Central memory CD8-positive, alpha-beta T cell (primary cell): ENCODE measurements around the gene ARHGAP10.

Experiments used
- ATAC-seq: fragments of 150-1000 bp; cut with Tn5 transposase; replicated peaks from 2 replicates; pipeline ENCODE4 v1.10.0; 2022; ENCODE audit warnings: mild to moderate bottlenecking, moderate FRiP score, moderate number of reproducible peaks; ENCODE audit not compliant: poor library complexity, severe bottlenecking; ENCODE audit errors: extremely low read depth
- DNase-seq, 2 donors: peaks; one replicate each; pipeline ENCODE4 v3.0.0; 2021; ENCODE audit warnings: low spot score in 2 of 2
- H3K27ac Mint-ChIP-seq: one replicate; pipeline ENCODE4 v1.8.0; 2022; ENCODE audit warnings: low read depth, mild to moderate bottlenecking, moderate library complexity, mixed read lengths
- H3K27me3 Mint-ChIP-seq: one replicate; pipeline ENCODE4 v1.8.0; 2022; ENCODE audit warnings: mixed read lengths
- H3K36me3 Mint-ChIP-seq: one replicate; pipeline ENCODE4 v1.8.0; 2022; ENCODE audit warnings: mild to moderate bottlenecking, moderate library complexity, mixed read lengths; ENCODE audit not compliant: insufficient read depth
- H3K4me1 Mint-ChIP-seq: one replicate; pipeline ENCODE4 v1.8.0; 2022; ENCODE audit warnings: mixed read lengths
- H3K4me3 Mint-ChIP-seq: one replicate; pipeline ENCODE4 v1.8.0; 2022; ENCODE audit warnings: mild to moderate bottlenecking, moderate library complexity, mixed read lengths
- H3K9me3 Mint-ChIP-seq: one replicate; pipeline ENCODE4 v1.8.0; 2022; ENCODE audit warnings: mixed read lengths

ARHGAP10 gene

GRCh38 chr4:148097801-148098200 lies 365.9 kb downstream of the ARHGAP10 start:
- Mint-ChIP-seq H3K9me3 (no peaks in the 10 kb centered on the region), H3K4me1 (peaks cover 10% of the 10 kb centered on the region), H3K27ac (no peak overlapping the region), H3K4me3 (no peak overlapping the region), H3K36me3 (peaks cover 4% of the 10 kb centered on the region), H3K27me3 (no peaks in the 10 kb centered on the region)
- DNase-seq (no peak), ATAC-seq (no peak)

- ATAC-seq, result no peak
- H3K4me3 Mint-ChIP-seq, result no peak overlapping the region
- H3K27ac Mint-ChIP-seq, result no peak overlapping the region
- no peaks in the 10 kb centered on the region for H3K9me3 Mint-ChIP-seq
- no peaks in the 10 kb centered on the region for H3K27me3 Mint-ChIP-seq
- DNase-seq, result no peak
- H3K4me1 Mint-ChIP-seq, result peaks cover 21% of the 10 kb centered on the region
- peaks cover 2% of the 10 kb centered on the region for H3K36me3 Mint-ChIP-seq
Measured at GRCh38 chr4:148101235-148101634, 369.3 kb downstream of the ARHGAP10 start.

- ATAC-seq, result no peak
- Mint-ChIP-seq H3K4me1 (peaks cover 21% of the 10 kb centered on the region), H3K4me3 (no peak overlapping the region), H3K27ac (peak overlapping the region; percentile 27), H3K36me3 (peaks cover 2% of the 10 kb centered on the region), H3K9me3 (no peaks in the 10 kb centered on the region), H3K27me3 (no peaks in the 10 kb centered on the region)
- no peak for DNase-seq
Measured at GRCh38 chr4:148101790-148102189, 369.9 kb downstream of the ARHGAP10 start.

GRCh38 chr4:148103597-148104355 lies 371.9 kb downstream of the ARHGAP10 start:
- no peak overlapping the region for H3K27ac Mint-ChIP-seq
- peaks cover 27% of the 10 kb centered on the region for H3K4me1 Mint-ChIP-seq
- DNase-seq (no peak), ATAC-seq (no peak)
- peaks cover 2% of the 10 kb centered on the region for H3K36me3 Mint-ChIP-seq
- H3K4me3 Mint-ChIP-seq, result no peak overlapping the region
- H3K27me3 Mint-ChIP-seq, result no peaks in the 10 kb centered on the region
- no peaks in the 10 kb centered on the region for H3K9me3 Mint-ChIP-seq

DNA sequence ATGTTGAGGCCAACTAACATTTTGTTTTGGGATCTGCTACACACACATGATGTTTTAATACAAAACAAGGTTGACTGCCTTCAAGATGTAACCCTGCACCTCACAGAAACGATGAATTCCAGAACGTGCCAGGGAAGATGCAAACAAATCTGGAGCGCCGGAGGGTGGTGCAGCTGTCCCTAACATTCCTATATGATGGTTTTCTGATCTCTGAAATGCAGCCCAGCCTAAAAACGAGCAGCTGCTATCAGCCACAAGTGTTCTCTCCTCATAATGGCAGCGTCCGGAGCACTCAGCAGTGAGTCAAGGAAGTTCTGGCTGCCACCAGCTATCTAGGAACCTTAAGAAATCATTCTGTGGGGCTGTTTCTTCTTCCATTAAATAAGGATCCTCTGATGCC lies 376.9 kb downstream of the ARHGAP10 start:
- no peak for ATAC-seq

DNA sequence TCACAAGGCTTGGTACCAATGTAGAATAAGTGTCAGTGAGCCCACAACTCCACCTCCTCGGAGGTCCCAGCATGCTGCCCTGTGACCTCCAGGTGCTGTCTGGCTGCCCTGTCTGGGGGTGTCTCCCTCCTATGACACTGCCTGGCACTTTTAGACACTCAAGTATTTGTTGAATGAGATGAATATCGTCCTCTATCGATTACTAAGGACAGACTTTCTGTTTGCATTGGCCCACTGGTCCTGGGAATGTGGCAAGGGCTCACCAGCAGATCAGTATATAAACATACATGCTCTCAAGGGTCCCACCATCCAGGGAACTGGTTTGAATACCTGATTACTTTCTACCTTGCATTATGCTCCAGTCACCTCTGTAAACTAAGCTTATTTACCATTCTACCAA lies 377.3 kb downstream of the ARHGAP10 start:
- Mint-ChIP-seq H3K4me1 (peaks cover 13% of the 10 kb centered on the region), H3K27ac (no peak overlapping the region)

More for the DNA sequence above, 376.9 kb downstream of the ARHGAP10 start:
- Mint-ChIP-seq H3K9me3 (no peaks in the 10 kb centered on the region), H3K4me1 (peaks cover 13% of the 10 kb centered on the region), H3K27ac (no peak overlapping the region), H3K27me3 (no peaks in the 10 kb centered on the region), H3K4me3 (no peak overlapping the region), H3K36me3 (peaks cover 8% of the 10 kb centered on the region)
- no peak for DNase-seq

DNA sequence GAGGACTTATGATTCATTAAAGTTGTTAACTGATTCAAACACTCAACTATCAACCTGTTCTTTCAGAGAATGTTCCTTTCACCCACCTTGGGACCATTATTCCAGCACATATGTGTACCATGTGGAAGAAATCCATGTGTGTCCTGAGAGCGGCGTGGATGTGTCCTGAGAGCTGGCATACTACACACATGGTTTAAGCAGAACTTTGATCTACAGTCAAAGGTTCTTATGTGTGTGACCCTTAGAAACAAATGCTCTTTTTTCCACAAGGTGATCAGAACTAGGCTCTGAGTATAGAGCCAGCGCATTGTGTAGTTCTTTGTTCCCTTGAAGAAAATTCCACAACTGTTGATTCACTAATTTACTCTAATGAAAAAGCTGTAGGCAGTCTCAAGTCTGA lies 378.3 kb downstream of the ARHGAP10 start:
- Mint-ChIP-seq H3K27ac (no peak overlapping the region), H3K4me3 (no peak overlapping the region), H3K27me3 (no peaks in the 10 kb centered on the region), H3K4me1 (peaks cover 13% of the 10 kb centered on the region), H3K9me3 (no peaks in the 10 kb centered on the region), H3K36me3 (peaks cover 8% of the 10 kb centered on the region)
- DNase-seq (no peak), ATAC-seq (no peak)

More for the DNA sequence above, 377.3 kb downstream of the ARHGAP10 start:
- Mint-ChIP-seq H3K27me3 (no peaks in the 10 kb centered on the region), H3K4me3 (no peak overlapping the region), H3K9me3 (no peaks in the 10 kb centered on the region), H3K36me3 (peaks cover 8% of the 10 kb centered on the region)
- DNase-seq, result no peak
- no peak for ATAC-seq

GRCh38 chr4:148112231-148112982 lies 380.5 kb downstream of the ARHGAP10 start:
- H3K27ac Mint-ChIP-seq, result no peak overlapping the region
- H3K27me3 Mint-ChIP-seq, result no peaks in the 10 kb centered on the region
- DNase-seq (no peak), ATAC-seq (no peak)
- peaks cover 10% of the 10 kb centered on the region for H3K4me1 Mint-ChIP-seq
- no peak overlapping the region for H3K4me3 Mint-ChIP-seq
- peaks cover 8% of the 10 kb centered on the region for H3K36me3 Mint-ChIP-seq
- H3K9me3 Mint-ChIP-seq, result no peaks in the 10 kb centered on the region

GRCh38 chr4:148114436-148114835 lies 382.5 kb downstream of the ARHGAP10 start:
- Mint-ChIP-seq H3K27me3 (no peaks in the 10 kb centered on the region), H3K9me3 (no peaks in the 10 kb centered on the region), H3K36me3 (peaks cover 12% of the 10 kb centered on the region), H3K4me3 (no peak overlapping the region), H3K27ac (no peak overlapping the region), H3K4me1 (peaks cover 16% of the 10 kb centered on the region)
- DNase-seq (no peak), ATAC-seq (no peak)

GRCh38 chr4:148116264-148116663 lies 384.4 kb downstream of the ARHGAP10 start:
- no peaks in the 10 kb centered on the region for H3K9me3 Mint-ChIP-seq
- H3K4me3 Mint-ChIP-seq, result no peak overlapping the region
- peaks cover 16% of the 10 kb centered on the region for H3K4me1 Mint-ChIP-seq
- no peaks in the 10 kb centered on the region for H3K27me3 Mint-ChIP-seq
- DNase-seq, result no peak
- peaks cover 13% of the 10 kb centered on the region for H3K36me3 Mint-ChIP-seq
- no peak for ATAC-seq
- no peak overlapping the region for H3K27ac Mint-ChIP-seq

GRCh38 chr4:148116969-148117368 lies 385.1 kb downstream of the ARHGAP10 start:
- no peak for DNase-seq
- H3K27me3 Mint-ChIP-seq, result no peaks in the 10 kb centered on the region
- H3K4me1 Mint-ChIP-seq, result peaks cover 16% of the 10 kb centered on the region
- H3K27ac Mint-ChIP-seq, result no peak overlapping the region
- no peak for ATAC-seq
- H3K9me3 Mint-ChIP-seq, result no peaks in the 10 kb centered on the region
- H3K36me3 Mint-ChIP-seq, result peaks cover 13% of the 10 kb centered on the region
- H3K4me3 Mint-ChIP-seq, result no peak overlapping the region

DNA sequence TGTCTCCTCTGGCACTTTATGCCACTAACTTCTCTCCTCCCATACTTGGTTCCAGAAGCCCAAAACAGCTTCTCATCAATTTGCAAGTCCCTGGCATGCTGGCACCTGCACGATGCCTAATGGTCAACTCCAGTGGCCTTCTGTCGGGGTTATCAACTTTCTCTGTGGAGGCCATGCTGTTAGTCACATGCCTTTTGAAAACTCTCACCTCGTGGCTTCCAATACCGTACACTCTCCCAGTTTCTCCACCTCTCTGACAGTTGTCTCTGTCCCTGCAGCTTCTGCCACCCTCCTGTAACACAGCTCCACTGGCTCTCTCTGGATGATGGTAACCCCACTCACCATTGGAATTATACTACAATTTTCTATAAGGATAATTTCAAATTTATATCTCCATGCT lies 386.3 kb downstream of the ARHGAP10 start:
- no peaks in the 10 kb centered on the region for H3K27me3 Mint-ChIP-seq
- H3K27ac Mint-ChIP-seq, result peak overlapping the region; percentile 3
- H3K36me3 Mint-ChIP-seq, result peaks cover 12% of the 10 kb centered on the region
- H3K4me3 Mint-ChIP-seq, result no peak overlapping the region
- peaks cover 16% of the 10 kb centered on the region for H3K4me1 Mint-ChIP-seq
- H3K9me3 Mint-ChIP-seq, result peaks cover 2% of the 10 kb centered on the region
- DNase-seq, result no peak
- ATAC-seq, result no peak

DNA sequence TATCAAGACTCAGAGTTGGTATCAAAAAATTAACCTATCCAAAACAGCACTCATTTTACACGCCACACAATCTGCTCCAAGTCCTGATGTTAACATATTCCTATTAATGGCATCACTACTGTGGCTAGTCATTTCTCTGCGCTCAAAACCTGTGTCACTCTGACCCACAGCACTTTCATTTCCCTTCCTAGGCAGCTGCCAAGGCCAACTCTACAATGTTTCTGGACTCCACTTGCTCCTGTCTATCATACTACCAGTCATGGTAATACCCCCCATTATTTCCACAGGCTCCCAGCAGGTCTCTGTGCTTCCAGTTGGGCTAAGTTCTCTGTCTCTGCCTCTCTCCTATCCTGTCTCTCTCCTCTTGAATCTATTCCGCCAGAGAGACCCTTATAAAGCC lies 386.7 kb downstream of the ARHGAP10 start:
- peaks cover 7% of the 10 kb centered on the region for H3K36me3 Mint-ChIP-seq
- peaks cover 16% of the 10 kb centered on the region for H3K4me1 Mint-ChIP-seq
- peaks cover 7% of the 10 kb centered on the region for H3K9me3 Mint-ChIP-seq

More for the DNA sequence above, 386.7 kb downstream of the ARHGAP10 start:
- Mint-ChIP-seq H3K27ac (peak overlapping the region; percentile 3), H3K27me3 (no peaks in the 10 kb centered on the region), H3K4me3 (no peak overlapping the region)
- DNase-seq (no peak), ATAC-seq (no peak)
